ENCODE data around the gene STYXL1.

The STYXL1 gene

GRCh38 chr7:75984130-75985008 is 63.4 kb downstream of the STYXL1 start:
- H3K56ac ChIP-seq (ENCODE audit: low read length) = no peak overlapping the region
- no peaks in the 10 kb centered on the region for H3K4me1 ChIP-seq (ENCODE audit: control insufficient read depth, low read depth, low read length)
- no peak overlapping the region for H3K9ac ChIP-seq (ENCODE audit: low read length)
- no CpG with 5 or more reads among the region's 44 CpGs for WGBS (ENCODE audit: extremely low coverage, insufficient coverage, low lambda C conversion rate)
- H2BK5ac ChIP-seq (ENCODE audit: low read length) = no peak overlapping the region
- no peak overlapping the region for H2BK15ac ChIP-seq (replicated peaks; ENCODE audit: low read depth)
- peaks cover 8% of the 10 kb centered on the region for H3K36me3 ChIP-seq (ENCODE audit: control insufficient read depth, insufficient read depth, low read length)
- H3K27me3 ChIP-seq (ENCODE audit: insufficient read depth, low read length, poor library complexity) = no peaks in the 10 kb centered on the region
- H3K4me2 ChIP-seq (ENCODE audit: low read length) = no peak overlapping the region
- H4K5ac ChIP-seq (ENCODE audit: low read length) = no peak overlapping the region
- no peak for DNase-seq
- H3K27ac ChIP-seq (ENCODE audit: low read depth, low read length) = no peak overlapping the region
- H4K8ac ChIP-seq (ENCODE audit: low read depth, low read length) = no peak overlapping the region
- H3K79me2 ChIP-seq (ENCODE audit: control insufficient read depth, insufficient read depth, low read length) = no peaks in the 10 kb centered on the region
- no peaks in the 10 kb centered on the region for H3K79me1 ChIP-seq (ENCODE audit: low read length)
- no peak overlapping the region for H2BK120ac ChIP-seq (ENCODE audit: low read depth, low read length)
- no peak overlapping the region for H3K4ac ChIP-seq (ENCODE audit: low read depth, low read length)
- H3K23ac ChIP-seq (ENCODE audit: low read length) = no peak overlapping the region
- H3K4me3 ChIP-seq (ENCODE audit: low read length) = no peak overlapping the region
- no peak overlapping the region for H2AK5ac ChIP-seq (ENCODE audit: low read length)
- H3K18ac ChIP-seq (ENCODE audit: low read length) = no peak overlapping the region

- no CpG with 5 or more reads among the region's 26 CpGs for WGBS (ENCODE audit: extremely low coverage, insufficient coverage, low lambda C conversion rate)
- H3K36me3 ChIP-seq (ENCODE audit: control insufficient read depth, insufficient read depth, low read length) = peaks cover 8% of the 10 kb centered on the region
Measured at GRCh38 chr7:75983471-75984129, 64.2 kb downstream of the STYXL1 start.

GRCh38 chr7:75982306-75983064 is 65.3 kb downstream of the STYXL1 start:
- Histone ChIP-seq H2BK120ac (ENCODE audit: low read depth, low read length) (no peak overlapping the region), H2BK5ac (ENCODE audit: low read length) (no peak overlapping the region), H4K8ac (ENCODE audit: low read depth, low read length) (no peak overlapping the region), H3K4me2 (ENCODE audit: low read length) (no peak overlapping the region), H2AK5ac (ENCODE audit: low read length) (no peak overlapping the region), H3K27me3 (ENCODE audit: insufficient read depth, low read length, poor library complexity) (no peaks in the 10 kb centered on the region), H3K9ac (ENCODE audit: low read length) (no peak overlapping the region), H3K4me1 (ENCODE audit: control insufficient read depth, low read depth, low read length) (no peaks in the 10 kb centered on the region), H2BK15ac (replicated peaks; ENCODE audit: low read depth) (no peak overlapping the region), H3K27ac (ENCODE audit: low read depth, low read length) (no peak overlapping the region), H4K5ac (ENCODE audit: low read length) (no peak overlapping the region), H3K4ac (ENCODE audit: low read depth, low read length) (no peak overlapping the region), H3K18ac (ENCODE audit: low read length) (no peak overlapping the region), H3K79me2 (ENCODE audit: control insufficient read depth, insufficient read depth, low read length) (no peaks in the 10 kb centered on the region), H3K56ac (ENCODE audit: low read length) (no peak overlapping the region), H3K4me3 (ENCODE audit: low read length) (no peak overlapping the region), H3K36me3 (ENCODE audit: control insufficient read depth, insufficient read depth, low read length) (peaks cover 8% of the 10 kb centered on the region), H3K79me1 (ENCODE audit: low read length) (no peaks in the 10 kb centered on the region), H3K23ac (ENCODE audit: low read length) (no peak overlapping the region)
- no peak for DNase-seq
- WGBS (ENCODE audit: extremely low coverage, insufficient coverage, low lambda C conversion rate) = no CpG with 5 or more reads among the region's 22 CpGs

More at GRCh38 chr7:75983471-75984129, 64.2 kb downstream of the STYXL1 start:
- no peak overlapping the region for H2BK15ac ChIP-seq (replicated peaks; ENCODE audit: low read depth)
- no peak overlapping the region for H4K5ac ChIP-seq (ENCODE audit: low read length)
- no peaks in the 10 kb centered on the region for H3K79me2 ChIP-seq (ENCODE audit: control insufficient read depth, insufficient read depth, low read length)
- no peak overlapping the region for H3K9ac ChIP-seq (ENCODE audit: low read length)
- no peak overlapping the region for H2BK120ac ChIP-seq (ENCODE audit: low read depth, low read length)
- no peaks in the 10 kb centered on the region for H3K27me3 ChIP-seq (ENCODE audit: insufficient read depth, low read length, poor library complexity)
- no peak overlapping the region for H3K18ac ChIP-seq (ENCODE audit: low read length)
- no peak overlapping the region for H4K8ac ChIP-seq (ENCODE audit: low read depth, low read length)
- H3K79me1 ChIP-seq (ENCODE audit: low read length) = no peaks in the 10 kb centered on the region
- no peak overlapping the region for H3K56ac ChIP-seq (ENCODE audit: low read length)
- H3K23ac ChIP-seq (ENCODE audit: low read length) = no peak overlapping the region
- no peak overlapping the region for H3K27ac ChIP-seq (ENCODE audit: low read depth, low read length)
- H2BK5ac ChIP-seq (ENCODE audit: low read length) = no peak overlapping the region
- no peak overlapping the region for H3K4me2 ChIP-seq (ENCODE audit: low read length)
- no peaks in the 10 kb centered on the region for H3K4me1 ChIP-seq (ENCODE audit: control insufficient read depth, low read depth, low read length)
- no peak for DNase-seq
- no peak overlapping the region for H3K4ac ChIP-seq (ENCODE audit: low read depth, low read length)
- H2AK5ac ChIP-seq (ENCODE audit: low read length) = no peak overlapping the region
- no peak overlapping the region for H3K4me3 ChIP-seq (ENCODE audit: low read length)

GRCh38 chr7:75981453-75982305 is 66.1 kb downstream of the STYXL1 start:
- no peaks in the 10 kb centered on the region for H3K4me1 ChIP-seq (ENCODE audit: control insufficient read depth, low read depth, low read length)
- H3K9ac ChIP-seq (ENCODE audit: low read length) = no peak overlapping the region
- no peak overlapping the region for H3K56ac ChIP-seq (ENCODE audit: low read length)
- no peak overlapping the region for H3K4me2 ChIP-seq (ENCODE audit: low read length)
- no peak overlapping the region for H2BK15ac ChIP-seq (replicated peaks; ENCODE audit: low read depth)
- no peak for DNase-seq
- H3K23ac ChIP-seq (ENCODE audit: low read length) = no peak overlapping the region
- H3K27me3 ChIP-seq (ENCODE audit: insufficient read depth, low read length, poor library complexity) = no peaks in the 10 kb centered on the region
- no peak overlapping the region for H4K8ac ChIP-seq (ENCODE audit: low read depth, low read length)
- no peak overlapping the region for H3K4ac ChIP-seq (ENCODE audit: low read depth, low read length)
- WGBS (ENCODE audit: extremely low coverage, insufficient coverage, low lambda C conversion rate) = no CpG with 5 or more reads among the region's 38 CpGs
- no peak overlapping the region for H4K5ac ChIP-seq (ENCODE audit: low read length)
- H3K27ac ChIP-seq (ENCODE audit: low read depth, low read length) = no peak overlapping the region
- peaks cover 8% of the 10 kb centered on the region for H3K36me3 ChIP-seq (ENCODE audit: control insufficient read depth, insufficient read depth, low read length)
- H3K4me3 ChIP-seq (ENCODE audit: low read length) = no peak overlapping the region
- H3K79me2 ChIP-seq (ENCODE audit: control insufficient read depth, insufficient read depth, low read length) = no peaks in the 10 kb centered on the region
- no peaks in the 10 kb centered on the region for H3K79me1 ChIP-seq (ENCODE audit: low read length)
- no peak overlapping the region for H2BK5ac ChIP-seq (ENCODE audit: low read length)
- no peak overlapping the region for H2BK120ac ChIP-seq (ENCODE audit: low read depth, low read length)
- no peak overlapping the region for H2AK5ac ChIP-seq (ENCODE audit: low read length)
- no peak overlapping the region for H3K18ac ChIP-seq (ENCODE audit: low read length)

- no peak overlapping the region for H4K8ac ChIP-seq (ENCODE audit: low read depth, low read length)
- no peaks in the 10 kb centered on the region for H3K27me3 ChIP-seq (ENCODE audit: insufficient read depth, low read length, poor library complexity)
- H3K4me3 ChIP-seq (ENCODE audit: low read length) = no peak overlapping the region
- no peak overlapping the region for H3K56ac ChIP-seq (ENCODE audit: low read length)
- no peak overlapping the region for H2BK15ac ChIP-seq (replicated peaks; ENCODE audit: low read depth)
- no peak overlapping the region for H3K9ac ChIP-seq (ENCODE audit: low read length)
- H3K27ac ChIP-seq (ENCODE audit: low read depth, low read length) = no peak overlapping the region
- H3K79me1 ChIP-seq (ENCODE audit: low read length) = no peaks in the 10 kb centered on the region
- H2AK5ac ChIP-seq (ENCODE audit: low read length) = no peak overlapping the region
- H3K4me2 ChIP-seq (ENCODE audit: low read length) = no peak overlapping the region
- no peak overlapping the region for H4K5ac ChIP-seq (ENCODE audit: low read length)
- no CpG with 5 or more reads among the region's 12 CpGs for WGBS (ENCODE audit: extremely low coverage, insufficient coverage, low lambda C conversion rate)
- no peak for DNase-seq
- no peak overlapping the region for H3K23ac ChIP-seq (ENCODE audit: low read length)
- H3K18ac ChIP-seq (ENCODE audit: low read length) = no peak overlapping the region
- H3K36me3 ChIP-seq (ENCODE audit: control insufficient read depth, insufficient read depth, low read length) = peaks cover 8% of the 10 kb centered on the region
- no peak overlapping the region for H2BK5ac ChIP-seq (ENCODE audit: low read length)
- H3K4me1 ChIP-seq (ENCODE audit: control insufficient read depth, low read depth, low read length) = no peaks in the 10 kb centered on the region
- no peaks in the 10 kb centered on the region for H3K79me2 ChIP-seq (ENCODE audit: control insufficient read depth, insufficient read depth, low read length)
- no peak overlapping the region for H2BK120ac ChIP-seq (ENCODE audit: low read depth, low read length)
- H3K4ac ChIP-seq (ENCODE audit: low read depth, low read length) = no peak overlapping the region
Measured at GRCh38 chr7:75981203-75981452, 66.7 kb downstream of the STYXL1 start.

Measured in mesendoderm (in vitro differentiated cells).